Chondrocyte (in vitro differentiated cells): ENCODE measurements around the gene PRPSAP1. TPM values are rescaled to one million over a fixed set of nuclear protein-coding genes. Genes with fewer than 3 reads are reported as not detected.

Source experiments
- DNase-seq: peaks from one replicate; pipeline ENCODE4 v3.0.0; 2021; ENCODE audit warnings: mixed read lengths, low spot score
- H3K27ac Mint-ChIP-seq: one replicate; pipeline ENCODE4 v1.8.0; 2021; ENCODE audit warnings: mild to moderate bottlenecking, moderate library complexity, mixed read lengths; ENCODE audit not compliant: unreplicated experiment
- H3K27me3 Mint-ChIP-seq: 2 replicates; pipeline ENCODE4 v1.8.0; 2021; ENCODE audit warnings: low read depth, mixed read lengths
- H3K36me3 Mint-ChIP-seq: 2 replicates; pipeline ENCODE4 v1.8.0; 2021; ENCODE audit warnings: low read depth, mixed read lengths
- H3K4me1 Mint-ChIP-seq: 2 replicates; pipeline ENCODE4 v1.8.0; 2021; ENCODE audit warnings: low read depth, mild to moderate bottlenecking, mixed read lengths
- H3K4me3 Mint-ChIP-seq: one replicate; pipeline ENCODE4 v1.8.0; 2021; ENCODE audit warnings: mild to moderate bottlenecking, moderate library complexity, mixed read lengths; ENCODE audit not compliant: unreplicated experiment
- H3K9me3 Mint-ChIP-seq: 2 replicates; pipeline ENCODE4 v1.8.0; 2021; ENCODE audit warnings: low read depth, mixed read lengths
- total RNA-seq: library from RNA; stranded (reverse); gene quantifications from 3 replicates; pipeline ENCODE4 v1.2.1, GENCODE V29; 2021
- TF ChIP-seq, protein P1 (sequence below): fragments of 200-600 bp; sonication (generic); IDR thresholded peaks from 2 replicates; pipeline ENCODE4 v1.5.0; 2021; ENCODE audit warnings: antibody characterized with exemption, mild to moderate bottlenecking, moderate library complexity

Gene PRPSAP1
- total RNA-seq, 1 donor from 2014 or later, result 59.0 TPM

DNA sequence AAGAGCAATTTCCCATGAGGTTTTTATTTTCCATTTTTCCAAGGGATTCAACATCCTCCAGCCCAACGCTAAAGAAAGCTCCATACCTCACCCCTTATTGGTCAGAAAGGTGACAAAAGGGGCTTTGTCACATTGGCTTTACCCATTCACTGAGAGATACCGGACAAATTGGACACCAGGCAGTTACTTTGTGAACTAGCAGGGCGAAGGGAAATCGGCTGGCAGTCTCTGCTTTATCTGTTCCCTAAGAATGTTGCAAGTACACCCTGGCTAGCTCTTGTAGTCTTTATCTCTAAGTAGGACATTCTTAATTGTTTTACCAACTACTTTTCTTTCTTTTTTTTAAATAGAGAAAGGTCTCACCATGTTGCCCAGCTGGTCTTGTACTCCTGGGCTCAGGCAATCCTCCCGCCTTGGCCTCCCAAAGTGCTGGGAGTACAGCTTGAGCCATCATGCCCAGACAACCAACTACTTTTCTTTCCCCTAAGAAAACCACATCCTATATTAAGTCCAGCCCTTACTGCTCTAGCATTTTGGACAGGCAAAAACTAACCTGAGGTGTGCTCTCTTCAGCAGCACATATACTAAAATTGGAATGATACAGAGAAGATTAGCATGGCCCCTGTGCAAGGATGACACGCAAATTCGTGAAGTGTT lies 16.8 kb downstream of the PRPSAP1 start:
- Mint-ChIP-seq H3K27me3 (no peaks in the 10 kb centered on the region), H3K4me3 (no peak overlapping the region), H3K4me1 (peaks cover 21% of the 10 kb centered on the region), H3K9me3 (no peaks in the 10 kb centered on the region), H3K36me3 (peaks cover 8% of the 10 kb centered on the region), H3K27ac (no peak overlapping the region)
- DNase-seq, result no peak
- TF ChIP-seq, protein P1, sequence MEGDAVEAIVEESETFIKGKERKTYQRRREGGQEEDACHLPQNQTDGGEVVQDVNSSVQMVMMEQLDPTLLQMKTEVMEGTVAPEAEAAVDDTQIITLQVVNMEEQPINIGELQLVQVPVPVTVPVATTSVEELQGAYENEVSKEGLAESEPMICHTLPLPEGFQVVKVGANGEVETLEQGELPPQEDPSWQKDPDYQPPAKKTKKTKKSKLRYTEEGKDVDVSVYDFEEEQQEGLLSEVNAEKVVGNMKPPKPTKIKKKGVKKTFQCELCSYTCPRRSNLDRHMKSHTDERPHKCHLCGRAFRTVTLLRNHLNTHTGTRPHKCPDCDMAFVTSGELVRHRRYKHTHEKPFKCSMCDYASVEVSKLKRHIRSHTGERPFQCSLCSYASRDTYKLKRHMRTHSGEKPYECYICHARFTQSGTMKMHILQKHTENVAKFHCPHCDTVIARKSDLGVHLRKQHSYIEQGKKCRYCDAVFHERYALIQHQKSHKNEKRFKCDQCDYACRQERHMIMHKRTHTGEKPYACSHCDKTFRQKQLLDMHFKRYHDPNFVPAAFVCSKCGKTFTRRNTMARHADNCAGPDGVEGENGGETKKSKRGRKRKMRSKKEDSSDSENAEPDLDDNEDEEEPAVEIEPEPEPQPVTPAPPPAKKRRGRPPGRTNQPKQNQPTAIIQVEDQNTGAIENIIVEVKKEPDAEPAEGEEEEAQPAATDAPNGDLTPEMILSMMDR, result no peak

DNA sequence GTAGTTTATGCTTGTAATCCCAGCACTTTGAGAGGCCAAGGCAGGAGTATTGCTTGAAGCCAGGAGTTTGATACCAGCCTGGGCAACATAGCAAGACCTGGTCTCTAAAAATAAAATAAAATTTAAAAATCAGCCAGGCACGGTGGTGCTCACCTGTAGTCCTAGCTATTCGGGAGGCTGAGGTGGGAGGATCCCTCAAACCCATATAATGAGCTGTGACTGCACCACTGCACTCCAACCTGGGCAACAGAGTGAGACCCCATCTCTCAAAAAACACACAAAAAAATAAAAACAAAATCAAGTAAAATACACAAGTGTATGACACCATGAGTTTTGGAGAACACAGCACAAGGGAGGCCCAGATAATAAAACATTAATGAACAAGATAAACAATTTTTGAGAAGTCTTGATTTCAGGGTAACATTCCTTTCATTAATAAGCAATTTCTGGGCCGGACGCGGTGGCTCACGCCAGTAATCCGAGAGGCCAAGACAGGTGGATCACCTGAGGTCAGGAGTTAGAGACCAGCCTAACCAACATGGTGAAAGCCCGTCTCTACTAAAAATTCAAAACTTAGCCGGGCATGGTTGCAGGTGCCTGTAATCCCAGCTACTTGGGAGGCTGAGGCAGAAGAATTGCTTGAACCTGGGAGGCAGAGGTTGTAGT lies 17.9 kb downstream of the PRPSAP1 start:
- TF ChIP-seq, protein P1, result no peak
- Mint-ChIP-seq H3K4me3 (no peak overlapping the region), H3K27me3 (no peaks in the 10 kb centered on the region)

DNA sequence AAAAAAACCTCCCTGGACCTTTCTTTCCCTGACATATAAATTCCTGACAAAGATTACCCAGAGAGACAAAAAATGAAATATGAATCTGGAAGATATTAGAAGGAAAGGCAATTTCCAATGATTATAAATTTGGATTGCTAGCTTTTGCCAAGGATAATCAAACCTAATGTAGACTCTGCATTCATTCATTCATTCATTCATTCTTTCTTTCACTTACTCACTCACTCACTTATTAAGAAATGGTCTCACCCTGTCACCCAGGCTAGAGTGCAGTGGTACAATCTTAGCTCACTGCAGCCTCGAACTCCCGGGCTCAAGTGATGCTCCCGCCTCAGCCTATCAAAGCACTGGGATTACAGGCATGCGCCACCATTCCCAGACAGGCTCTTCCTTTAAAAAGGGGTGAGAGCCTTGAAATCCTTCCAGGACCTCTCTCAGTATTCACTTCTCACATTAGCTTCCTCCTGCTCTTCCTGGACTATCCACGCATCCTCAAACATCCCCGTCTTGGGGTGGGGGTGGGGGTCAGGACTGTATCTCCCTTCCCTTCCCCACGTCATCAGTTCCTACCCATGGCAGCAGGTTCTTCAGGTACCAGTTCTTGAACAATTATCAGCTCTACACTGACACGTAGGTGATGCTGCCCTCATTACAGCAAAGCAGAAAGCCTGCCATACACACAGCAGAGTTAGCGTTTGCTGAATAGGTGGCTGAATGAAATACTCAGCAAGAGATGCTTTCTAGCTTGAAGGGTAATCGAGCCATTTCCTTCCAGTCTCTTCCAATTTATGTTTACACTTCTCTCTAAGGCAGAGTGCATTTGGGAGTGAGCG lies 19.8 kb downstream of the PRPSAP1 start:
- H3K9me3 Mint-ChIP-seq, result no peaks in the 10 kb centered on the region
- no peaks in the 10 kb centered on the region for H3K27me3 Mint-ChIP-seq
- TF ChIP-seq, protein P1, result no peak
- no peak overlapping the region for H3K4me3 Mint-ChIP-seq
- peaks cover 21% of the 10 kb centered on the region for H3K4me1 Mint-ChIP-seq
- no peak overlapping the region for H3K27ac Mint-ChIP-seq
- DNase-seq, result no peak
- H3K36me3 Mint-ChIP-seq, result peaks cover 14% of the 10 kb centered on the region

More for the DNA sequence above, 17.9 kb downstream of the PRPSAP1 start:
- no peak for DNase-seq
- Mint-ChIP-seq H3K27ac (no peak overlapping the region), H3K9me3 (no peaks in the 10 kb centered on the region), H3K36me3 (peaks cover 12% of the 10 kb centered on the region), H3K4me1 (peaks cover 21% of the 10 kb centered on the region)

DNA sequence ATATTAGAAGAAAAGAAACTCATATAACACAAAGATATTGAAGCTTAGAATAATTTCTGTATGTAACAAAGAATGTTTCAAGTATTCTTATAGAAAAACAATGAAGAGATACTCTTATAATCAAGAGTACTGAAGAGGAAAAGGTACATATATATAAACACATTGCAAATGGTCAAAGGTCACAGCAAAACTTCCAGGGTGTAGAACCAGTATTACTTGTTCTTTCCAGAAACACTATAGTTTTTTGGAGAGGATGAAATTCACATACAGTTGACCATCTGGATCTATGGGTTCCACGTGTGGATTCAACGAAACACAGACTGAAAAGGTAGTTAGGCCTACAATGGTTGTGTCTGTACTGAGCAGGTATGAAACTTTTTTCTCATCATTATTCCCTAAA lies 22.6 kb downstream of the PRPSAP1 start:
- Mint-ChIP-seq H3K27ac (no peak overlapping the region), H3K9me3 (no peaks in the 10 kb centered on the region), H3K4me3 (no peak overlapping the region), H3K36me3 (peaks cover 27% of the 10 kb centered on the region), H3K27me3 (no peaks in the 10 kb centered on the region), H3K4me1 (peaks cover 5% of the 10 kb centered on the region)
- DNase-seq, result no peak
- TF ChIP-seq, protein P1, result no peak

DNA sequence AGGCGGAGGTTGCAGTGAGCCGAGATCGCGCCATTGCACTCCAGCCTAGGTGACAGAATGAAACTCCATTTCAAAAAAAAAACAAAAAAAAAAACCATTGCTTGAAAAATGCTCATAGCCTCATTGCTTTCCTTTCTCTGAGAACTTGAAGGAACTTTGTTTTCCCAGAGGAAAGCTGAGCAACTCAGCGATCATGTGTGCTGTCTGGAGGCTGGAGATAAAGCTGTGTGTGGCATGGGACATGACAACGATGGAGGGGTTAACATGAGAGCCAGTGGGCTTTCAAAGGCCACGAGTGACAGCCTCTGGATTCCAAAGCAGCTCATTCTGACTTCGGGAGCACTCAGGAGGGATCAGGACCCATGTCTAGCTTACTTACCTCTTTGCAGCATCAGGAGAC lies 24.1 kb downstream of the PRPSAP1 start:
- no peak for DNase-seq
- no peaks in the 10 kb centered on the region for H3K27me3 Mint-ChIP-seq
- H3K4me1 Mint-ChIP-seq, result peaks cover 4% of the 10 kb centered on the region
- TF ChIP-seq, protein P1, result no peak
- H3K36me3 Mint-ChIP-seq, result peaks cover 28% of the 10 kb centered on the region
- no peaks in the 10 kb centered on the region for H3K9me3 Mint-ChIP-seq
- no peak overlapping the region for H3K4me3 Mint-ChIP-seq
- no peak overlapping the region for H3K27ac Mint-ChIP-seq
